HL-60 (cell line): ENCODE data around the gene ABHD16A.

Source experiments
- DNase-seq, 2 experiments: peaks; one replicate each; pipeline ENCODE4 v3.0.0-alpha.2; 2010 to 2020; ENCODE audit warnings: low read depth in 1 of 2, low spot score in 1 of 2
- H3K27ac ChIP-seq: fragments of 250-450 bp; sonication (Bioruptor Pico); replicated peaks from 2 replicates; pipeline ENCODE4 v1.5.1; 2020; ENCODE audit warnings: mild to moderate bottlenecking, moderate library complexity
- H3K27me3 ChIP-seq: fragments of 250-450 bp; sonication (Bioruptor Pico); 2 replicates; pipeline ENCODE4 v1.5.1; 2021; ENCODE audit warnings: mild to moderate bottlenecking, moderate library complexity; ENCODE audit not compliant: insufficient read depth, poor library complexity, severe bottlenecking
- H3K4me3 ChIP-seq: replicated peaks from 2 replicates; pipeline ENCODE4 v1.5.1; 2011; ENCODE audit warnings: mild to moderate bottlenecking, control low read depth, low read length; ENCODE audit not compliant: insufficient read depth
- CTCF ChIP-seq: IDR thresholded peaks from one replicate; pipeline ENCODE4 v1.5.1; 2011; ENCODE audit warnings: low read length, control low read depth, inconsistent platforms; ENCODE audit not compliant: insufficient read depth
- GABPA ChIP-seq: IDR thresholded peaks from 2 replicates; pipeline ENCODE4 v1.6.1; 2012; ENCODE audit warnings: low read depth
- POLR2AphosphoS5 ChIP-seq: IDR thresholded peaks from 2 replicates; pipeline ENCODE4 v1.6.1; 2012; ENCODE audit warnings: low read depth
- REST ChIP-seq: IDR thresholded peaks from 2 replicates; pipeline ENCODE4 v1.6.1; 2012; ENCODE audit warnings: low read depth; ENCODE audit not compliant: insufficient replicate concordance
- SPI1 ChIP-seq: IDR thresholded peaks from 2 replicates; pipeline ENCODE4 v1.6.1; 2012; ENCODE audit warnings: low read depth, mild to moderate bottlenecking, borderline replicate concordance

ABHD16A gene

GRCh38 chr6:31645325-31645724, 57.8 kb downstream of the ABHD16A start:
- Histone ChIP-seq H3K27me3 (no peaks in the 10 kb centered on the region), H3K4me3 (no peak overlapping the region), H3K27ac (no peak overlapping the region)
- no peak for TF ChIP-seq POLR2AphosphoS5
- no peak for TF ChIP-seq SPI1
- TF ChIP-seq REST = no peak
- TF ChIP-seq GABPA = no peak
- no peak for TF ChIP-seq CTCF
- DNase-seq = no peak

GRCh38 chr6:31643818-31644454, 59.2 kb downstream of the ABHD16A start:
- H3K4me3 ChIP-seq = no peak overlapping the region
- TF ChIP-seq POLR2AphosphoS5 = no peak
- TF ChIP-seq REST = no peak
- no peak for TF ChIP-seq CTCF
- TF ChIP-seq SPI1 = no peak
- no peak for TF ChIP-seq GABPA
- no peak for DNase-seq
- H3K27me3 ChIP-seq = no peaks in the 10 kb centered on the region
- H3K27ac ChIP-seq = no peak overlapping the region

- TF ChIP-seq SPI1 (no peak), POLR2AphosphoS5 (no peak), GABPA (no peak), REST (no peak), CTCF (no peak)
- DNase-seq = no peak
- no peak overlapping the region for H3K4me3 ChIP-seq
- H3K27me3 ChIP-seq = no peaks in the 10 kb centered on the region
- H3K27ac ChIP-seq = no peak overlapping the region
These were observed 60.1 kb downstream of the ABHD16A start for GRCh38 chr6:31642798-31643570.
